Natural killer cell (primary cell): ENCODE data around the gene DACT3. TPM values are rescaled to one million over a fixed set of nuclear protein-coding genes. Genes with fewer than 3 reads are reported as not detected.

Experiments
- ATAC-seq, 3 donors: fragments of 150-1000 bp in 2 of 3; fragments of 200-7000 bp in 1 of 3; cut with Tn5 transposase; 1 replicate in 1 of 3; 2 replicates in 2 of 3; pipeline ENCODE4 v1.10.0; 2021; ENCODE audit warnings: mild to moderate bottlenecking in 2 of 3, moderate library complexity in 2 of 3
- DNase-seq, 2 donors: peaks; one replicate each; pipeline versions ENCODE4 v3.0.0 to v3.0.0-alpha.2; 2013 to 2021; ENCODE audit warnings: mixed read lengths in 1 of 2
- H3K27ac ChIP-seq: one replicate; pipeline ENCODE4 v1.5.1; 2013; ENCODE audit warnings: mild to moderate bottlenecking, low read length
- H3K27me3 ChIP-seq: one replicate; pipeline ENCODE4 v1.6.1; 2013; ENCODE audit warnings: low read length; ENCODE audit not compliant: control insufficient read depth, insufficient read depth
- H3K36me3 ChIP-seq: one replicate; pipeline ENCODE4 v1.6.1; 2013; ENCODE audit warnings: low read length; ENCODE audit not compliant: control insufficient read depth, insufficient read depth
- H3K4me1 ChIP-seq: one replicate; pipeline ENCODE4 v1.6.1; 2013; ENCODE audit warnings: low read length; ENCODE audit not compliant: control insufficient read depth, insufficient read depth
- H3K4me3 ChIP-seq: one replicate; pipeline ENCODE4 v1.5.1; 2013; ENCODE audit warnings: low read length
- H3K9me3 ChIP-seq: one replicate; pipeline ENCODE4 v1.6.1; 2013; ENCODE audit warnings: low read length; ENCODE audit not compliant: control insufficient read depth, insufficient read depth
- H3K27ac Mint-ChIP-seq, 2 donors: one replicate each; pipeline ENCODE4 v1.8.0; 2022; ENCODE audit warnings: mild to moderate bottlenecking in 2 of 2, mixed read lengths in 2 of 2, moderate library complexity in 1 of 2
- H3K27me3 Mint-ChIP-seq, 2 donors: one replicate each; pipeline ENCODE4 v1.8.0; 2022; ENCODE audit warnings: low read depth in 2 of 2, mixed read lengths in 2 of 2
- H3K36me3 Mint-ChIP-seq: one replicate; pipeline ENCODE4 v1.8.0; 2022; ENCODE audit warnings: mixed read lengths
- H3K4me1 Mint-ChIP-seq, 2 donors: one replicate each; pipeline ENCODE4 v1.8.0; 2022; ENCODE audit warnings: mixed read lengths in 2 of 2
- H3K4me3 Mint-ChIP-seq: one replicate; pipeline ENCODE4 v1.8.0; 2022; ENCODE audit warnings: mild to moderate bottlenecking, moderate library complexity, mixed read lengths
- H3K9me3 Mint-ChIP-seq, 2 donors: one replicate each; pipeline ENCODE4 v1.8.0; 2022; ENCODE audit warnings: mixed read lengths in 2 of 2
- CTCF ChIP-seq: fragments of 200-600 bp; IDR thresholded peaks from one replicate; pipeline ENCODE4 v1.8.0; 2022; ENCODE audit warnings: antibody characterized with exemption
- WGBS: methylation state at CpG from one replicate; pipeline ENCODE4 v1.1.7; 2013; ENCODE audit warnings: missing lambda C conversion rate; ENCODE audit not compliant: insufficient coverage; 5-methylcytosine and 5-hydroxymethylcytosine counted together
- intact Hi-C: fragments of 100-400 bp; cut with micrococcal nuclease; formaldehyde crosslinking; loops from one replicate; pipeline ENCODE4 v1.14.2; 2022
- total RNA-seq, 4 donors: library from RNA; stranded (reverse); fragments of 120-200 nt in 1 of 4; gene quantifications; one replicate each; pipeline versions ENCODE4 v1.2.3 to v1.2.4, GENCODE V29; 2013 to 2022

Gene DACT3
- total RNA-seq, 3 donors from 2014 or later (not counting 1 experiment from before 2014, with no cell fraction given) = 0.14 to 0.20 TPM; not detected in 1

- DNase-seq (no peak), ATAC-seq (no peak)
- 84% methylated on average over 3 of the region's 3 CpGs for WGBS
- H3K4me3 Mint-ChIP-seq = no peak overlapping the region
- no peaks in the 10 kb centered on the region for H3K9me3 Mint-ChIP-seq
- intact Hi-C loops = no loop called here
- H3K9me3 ChIP-seq = peaks cover 5% of the 10 kb centered on the region
- TF ChIP-seq CTCF = no peak
- peaks cover 5% of the 10 kb centered on the region for H3K4me1 ChIP-seq
- no peaks in the 10 kb centered on the region for H3K36me3 ChIP-seq
- H3K27me3 ChIP-seq = peaks cover 21% of the 10 kb centered on the region
- no peaks in the 10 kb centered on the region for H3K36me3 Mint-ChIP-seq
- no peak overlapping the region for H3K27ac Mint-ChIP-seq
- no peak overlapping the region for H3K27ac ChIP-seq
- H3K4me3 ChIP-seq = no peak overlapping the region
- H3K4me1 Mint-ChIP-seq = peaks cover 0 to 7% of the 10 kb centered on the region in 2 donors
- peaks cover 34 to 36% of the 10 kb centered on the region in 2 donors for H3K27me3 Mint-ChIP-seq
Measured at GRCh38 chr19:46644720-46645119, 16.3 kb downstream of the DACT3 start.

GRCh38 chr19:46640656-46641055 is 20.3 kb downstream of the DACT3 start:
- intact Hi-C loops = no loop called here
- Histone ChIP-seq H3K36me3 (no peaks in the 10 kb centered on the region), H3K9me3 (no peaks in the 10 kb centered on the region), H3K4me1 (peaks cover 25% of the 10 kb centered on the region), H3K4me3 (no peak overlapping the region), H3K27ac (no peak overlapping the region), H3K27me3 (peaks cover 16% of the 10 kb centered on the region)
- Mint-ChIP-seq H3K27me3 (peaks cover 18 to 24% of the 10 kb centered on the region in 2 donors), H3K27ac (no peak overlapping the region), H3K4me3 (peak overlapping the region; percentile 39), H3K9me3 (no peaks in the 10 kb centered on the region), H3K36me3 (no peaks in the 10 kb centered on the region), H3K4me1 (no peaks in the 10 kb centered on the region)
- TF ChIP-seq CTCF = no peak
- ATAC-seq (no peak), DNase-seq (no peak)
- 89% methylated on average over 2 of the region's 2 CpGs for WGBS

- peak in 1 of 2 donors; percentile 48 for DNase-seq
- no peak overlapping the region for H3K27ac ChIP-seq
Measured at GRCh38 chr19:46639358-46640182, 21.4 kb downstream of the DACT3 start.

More at GRCh38 chr19:46639358-46640182, 21.4 kb downstream of the DACT3 start:
- H3K27me3 ChIP-seq = peaks cover 24% of the 10 kb centered on the region
- H3K27me3 Mint-ChIP-seq = peaks cover 21 to 22% of the 10 kb centered on the region in 2 donors
- no peak for TF ChIP-seq CTCF
- no peaks in the 10 kb centered on the region for H3K9me3 Mint-ChIP-seq
- no peaks in the 10 kb centered on the region for H3K36me3 ChIP-seq
- ATAC-seq = peak; percentile 13 to 19 (median 19)
- H3K36me3 Mint-ChIP-seq = no peaks in the 10 kb centered on the region
- peak overlapping the region; percentile 31 for H3K4me3 ChIP-seq
- no peaks in the 10 kb centered on the region for H3K9me3 ChIP-seq
- WGBS = 8% methylated on average over 48 of the region's 49 CpGs
- peak overlapping the region; percentile 32 for H3K4me3 Mint-ChIP-seq
- peaks cover 30% of the 10 kb centered on the region for H3K4me1 ChIP-seq
- no peak overlapping the region for H3K27ac Mint-ChIP-seq
- intact Hi-C loops = no loop called here
- no peaks in the 10 kb centered on the region for H3K4me1 Mint-ChIP-seq
